ENCODE results near the gene SKI. TPM values are rescaled to one million over a fixed set of nuclear protein-coding genes. Genes with fewer than 3 reads are reported as not detected.
A peak's percentile ranks its signal among the peaks of the same experiment; 100 is the strongest.

Gene SKI
- total and polyA plus RNA-seq, 2 donors (not counting 1 experiment from before 2014, with no cell fraction given): 11.6 to 21.8 TPM

GRCh38 chr1:2229037-2229864, 1.1 kb downstream of the SKI start:
- Histone ChIP-seq H3K27me3 (ENCODE audit: control insufficient read depth, insufficient read depth, low read length) (no peaks in the 10 kb centered on the region), H3K4me1 (ENCODE audit: control insufficient read depth, extremely low read depth, insufficient read depth, low read length) (peaks cover 19% of the 10 kb centered on the region), H2AFZ (ENCODE audit: low read length) (no peak overlapping the region), H3K27ac (ENCODE audit: insufficient read depth, low read length) (peak overlapping the region; percentile 86), H4K20me1 (ENCODE audit: control insufficient read depth, extremely low read depth, insufficient read depth, low read length) (peaks cover 4% of the 10 kb centered on the region), H3K9ac (ENCODE audit: insufficient read depth, low read length) (peak overlapping the region; percentile 87), H3K79me2 (ENCODE audit: control insufficient read depth, insufficient read depth, low read length) (peaks cover 56% of the 10 kb centered on the region), H3K4me3 (replicated peaks in 1 of 4; ENCODE audit: control extremely low read depth in 1 of 4, insufficient read depth in 1 of 4, low read depth in 3 of 4, low read length in 4 of 4) (peak overlapping the region; percentile 69 to 90 (median 79)), H3K9me3 (ENCODE audit: control insufficient read depth, insufficient read depth, low read depth, low read length) (no peaks in the 10 kb centered on the region), H3K4me2 (ENCODE audit: extremely low read depth, insufficient read depth, low read length) (peak overlapping the region; percentile 99), H3K36me3 (ENCODE audit: control insufficient read depth, insufficient read depth, low read length) (peaks cover 9% of the 10 kb centered on the region)
- no peak for TF ChIP-seq CTCF (conservative IDR thresholded peaks at IDR 0.05 in 1 of 2, IDR thresholded peaks at IDR 0.05 in 1 of 2; ENCODE audit: low read depth in 1 of 2, low read length in 2 of 2)
- no peak for TF ChIP-seq EZH2 (IDR thresholded peaks at IDR 0.05; ENCODE audit: low read length, missing control alignments)
- DNase-seq (ENCODE audit: low read depth in 2 of 2): peak; percentile 67 to 93

GRCh38 chr1:2229911-2230731, 2.0 kb downstream of the SKI start:
- H3K4me1 ChIP-seq (ENCODE audit: control insufficient read depth, extremely low read depth, insufficient read depth, low read length): peaks cover 23% of the 10 kb centered on the region
- DNase-seq (ENCODE audit: low read depth in 2 of 2): peak; percentile 50 to 65
- peak overlapping the region; percentile 86 for H3K27ac ChIP-seq (ENCODE audit: insufficient read depth, low read length)
- no peaks in the 10 kb centered on the region for H3K9me3 ChIP-seq (ENCODE audit: control insufficient read depth, insufficient read depth, low read depth, low read length)
- H2AFZ ChIP-seq (ENCODE audit: low read length): no peak overlapping the region
- H3K36me3 ChIP-seq (ENCODE audit: control insufficient read depth, insufficient read depth, low read length): peaks cover 9% of the 10 kb centered on the region
- H3K4me3 ChIP-seq (replicated peaks in 1 of 4; ENCODE audit: control extremely low read depth in 1 of 4, insufficient read depth in 1 of 4, low read depth in 3 of 4, low read length in 4 of 4): peak overlapping the region; percentile 69 to 90 (median 79)
- H3K27me3 ChIP-seq (ENCODE audit: control insufficient read depth, insufficient read depth, low read length): no peaks in the 10 kb centered on the region
- TF ChIP-seq CTCF (conservative IDR thresholded peaks at IDR 0.05 in 1 of 2, IDR thresholded peaks at IDR 0.05 in 1 of 2; ENCODE audit: low read depth in 1 of 2, low read length in 2 of 2) (no peak), EZH2 (IDR thresholded peaks at IDR 0.05; ENCODE audit: low read length, missing control alignments) (no peak)
- H3K79me2 ChIP-seq (ENCODE audit: control insufficient read depth, insufficient read depth, low read length): peaks cover 63% of the 10 kb centered on the region
- peaks cover 4% of the 10 kb centered on the region for H4K20me1 ChIP-seq (ENCODE audit: control insufficient read depth, extremely low read depth, insufficient read depth, low read length)
- peak overlapping the region; percentile 87 for H3K9ac ChIP-seq (ENCODE audit: insufficient read depth, low read length)
- peak overlapping the region; percentile 99 for H3K4me2 ChIP-seq (ENCODE audit: extremely low read depth, insufficient read depth, low read length)
